Measurements from ENCODE around the gene SRPX2. TPM values are rescaled to one million over a fixed set of nuclear protein-coding genes. Genes with fewer than 3 reads are reported as not detected.

Gene SRPX2
- total RNA-seq, 3 donors from 2014 or later = 3.3 to 17.6 (median 13.9) TPM

GRCh38 chrX:100662796-100663195 lies 18.8 kb downstream of the SRPX2 start:
- no peaks in the 10 kb centered on the region for H3K4me1 ChIP-seq (ENCODE audit: low read depth)

GRCh38 chrX:100663642-100664041 lies 19.6 kb downstream of the SRPX2 start:
- no peak overlapping the region for H3K4me3 ChIP-seq
- DNase-seq (no peak), ATAC-seq (no peak)
- intact Hi-C loops (cut with DNase I, micrococcal nuclease) = no loop called here
- no peak for TF ChIP-seq CTCF (IDR thresholded peaks at IDR 0.05)
- no peaks in the 10 kb centered on the region for H3K9me3 ChIP-seq
- H3K36me3 ChIP-seq (ENCODE audit: low read depth) = no peaks in the 10 kb centered on the region
- H3K4me1 ChIP-seq (ENCODE audit: low read depth) = no peaks in the 10 kb centered on the region

More at GRCh38 chrX:100662796-100663195, 18.8 kb downstream of the SRPX2 start:
- DNase-seq (no peak), ATAC-seq (no peak)
- no peak for TF ChIP-seq CTCF (IDR thresholded peaks at IDR 0.05)
- H3K9me3 ChIP-seq = no peaks in the 10 kb centered on the region
- no peak overlapping the region for H3K4me3 ChIP-seq
- H3K36me3 ChIP-seq (ENCODE audit: low read depth) = no peaks in the 10 kb centered on the region
- intact Hi-C loops (cut with DNase I, micrococcal nuclease) = no loop called here

GRCh38 chrX:100672966-100673365 lies 29.0 kb downstream of the SRPX2 start:
- intact Hi-C loops (cut with DNase I, micrococcal nuclease) = no loop called here
- TF ChIP-seq CTCF (IDR thresholded peaks at IDR 0.05) = no peak
- H3K9me3 ChIP-seq = no peaks in the 10 kb centered on the region
- H3K4me3 ChIP-seq = no peak overlapping the region
- no peaks in the 10 kb centered on the region for H3K4me1 ChIP-seq (ENCODE audit: low read depth)
- ATAC-seq (peak; percentile 27), DNase-seq (no peak)
- H3K36me3 ChIP-seq (ENCODE audit: low read depth) = no peaks in the 10 kb centered on the region

- intact Hi-C loops (cut with DNase I, micrococcal nuclease) = no loop called here
- H3K4me1 ChIP-seq (ENCODE audit: low read depth) = no peaks in the 10 kb centered on the region
- H3K4me3 ChIP-seq = no peak overlapping the region
- TF ChIP-seq CTCF (IDR thresholded peaks at IDR 0.05) = no peak
- DNase-seq (no peak), ATAC-seq (peak; percentile 53)
- no peaks in the 10 kb centered on the region for H3K9me3 ChIP-seq
- no peaks in the 10 kb centered on the region for H3K36me3 ChIP-seq (ENCODE audit: low read depth)
Measured at GRCh38 chrX:100673397-100673953, 29.5 kb downstream of the SRPX2 start.

- no peak overlapping the region for H3K4me3 ChIP-seq
- H3K4me1 ChIP-seq (ENCODE audit: low read depth) = no peaks in the 10 kb centered on the region
- DNase-seq (no peak), ATAC-seq (peak; percentile 29)
- intact Hi-C loops (cut with DNase I, micrococcal nuclease) = no loop called here
- H3K36me3 ChIP-seq (ENCODE audit: low read depth) = no peaks in the 10 kb centered on the region
- no peak for TF ChIP-seq CTCF (IDR thresholded peaks at IDR 0.05)
- H3K9me3 ChIP-seq = no peaks in the 10 kb centered on the region
Measured at GRCh38 chrX:100674705-100675104, 30.7 kb downstream of the SRPX2 start.

All from mucosa of descending colon (tissue), 3 donors.